Panc1 (cell line): ENCODE results near the gene EPHB2. TPM values are rescaled to one million over a fixed set of nuclear protein-coding genes. Genes with fewer than 3 reads are reported as not detected.

Experiments used
- ATAC-seq: fragments of 200-7000 bp; cut with Tn5 transposase; 2 replicates; pipeline ENCODE4 v1.9.1; 2020; ENCODE audit warnings: mild to moderate bottlenecking, moderate library complexity
- BruUV-seq: library from RNA; stranded (reverse); fragments of 400-500 nt; replicated peaks from 2 replicates; lab custom pipeline; 2021; lab: Mats Ljungman, UMichigan
- CTCF ChIA-PET: fragments of 300-600 bp; sonication (Branson Sonifier 250); formaldehyde crosslinking; loops from one replicate; lab custom pipeline; 2022; ENCODE audit warnings: antibody characterized with exemption; lab: Charles Lee
- POLR2A ChIA-PET: fragments of 300-600 bp; sonication (Branson Sonifier 250); formaldehyde crosslinking; loops from one replicate; lab custom pipeline; 2022; ENCODE audit warnings: antibody characterized with exemption; lab: Charles Lee
- DNase-seq: peaks from one replicate; pipeline ENCODE4 v3.0.0-alpha.2; 2010; ENCODE audit warnings: low read depth, low spot score
- H3K27ac ChIP-seq: 2 replicates; pipeline ENCODE4 v1.5.1; 2011; ENCODE audit warnings: mild to moderate bottlenecking, low read length, inconsistent platforms
- H3K27me3 ChIP-seq: fragments of 200-500 bp; sonication (Bioruptor generic); 2 replicates; pipeline ENCODE4 v1.6.0; 2014; ENCODE audit warnings: low read length, inconsistent platforms; ENCODE audit not compliant: control insufficient read depth, insufficient read depth
- H3K36me3 ChIP-seq: fragments of 200-500 bp; sonication (Bioruptor generic); 2 replicates; pipeline ENCODE4 v1.5.1; 2014; ENCODE audit warnings: inconsistent platforms, mild to moderate bottlenecking, low read length, moderate library complexity; ENCODE audit not compliant: control insufficient read depth, insufficient read depth
- H3K4me1 ChIP-seq: 2 replicates; pipeline ENCODE4 v1.5.1; 2011; ENCODE audit warnings: inconsistent platforms, mild to moderate bottlenecking, low read length, moderate library complexity; ENCODE audit not compliant: control insufficient read depth, insufficient read depth
- H3K4me3 ChIP-seq, 2 experiments: 2 replicates each; pipeline ENCODE4 v1.5.1; 2011 to 2012; ENCODE audit warnings: low read depth in 2 of 2, low read length in 2 of 2, mild to moderate bottlenecking in 2 of 2, inconsistent platforms in 1 of 2, moderate library complexity in 1 of 2
- H3K9me3 ChIP-seq: fragments of 200-500 bp; sonication (Bioruptor generic); 2 replicates; pipeline ENCODE4 v1.5.1; 2014; ENCODE audit warnings: low read depth, mild to moderate bottlenecking, inconsistent platforms, low read length, moderate library complexity; ENCODE audit not compliant: control insufficient read depth, insufficient read depth
- CTCF ChIP-seq: fragments of 450-650 bp; IDR thresholded peaks from 2 replicates; pipeline ENCODE4 v1.5.1; 2017; ENCODE audit warnings: mild to moderate bottlenecking
- POLR2AphosphoS5 ChIP-seq: IDR thresholded peaks from 2 replicates; pipeline ENCODE4 v1.6.1; 2012; ENCODE audit warnings: mild to moderate bottlenecking, low read depth, low read length, moderate library complexity
- REST ChIP-seq, 2 experiments: IDR thresholded peaks; 2 replicates each; pipeline ENCODE4 v1.6.1; 2011 to 2012; ENCODE audit warnings: low read depth in 2 of 2, control low read depth in 1 of 2, low read length in 1 of 2, mild to moderate bottlenecking in 1 of 2, moderate library complexity in 1 of 2; ENCODE audit not compliant: insufficient read depth in 1 of 2
- SIN3A ChIP-seq: IDR thresholded peaks from 2 replicates; pipeline ENCODE4 v1.6.1; 2012; ENCODE audit warnings: low read depth, mild to moderate bottlenecking, low read length, moderate library complexity, borderline replicate concordance; ENCODE audit not compliant: insufficient read depth
- TCF7L2 ChIP-seq: IDR thresholded peaks from 2 replicates; pipeline ENCODE4 v1.6.1; 2011; ENCODE audit warnings: mild to moderate bottlenecking, low read depth, low read length, inconsistent platforms
- in situ Hi-C: cut with HindIII; loops from 2 replicates; pipeline ENCODE4 v1.10.0; 2016; ENCODE audit warnings: low sequenced_read_pairs, low pct_unique_long_range_greater_than_20kb
- intact Hi-C: fragments of 100-400 bp; cut with micrococcal nuclease; formaldehyde crosslinking; loops from one replicate; pipeline ENCODE4 v1.10.0; 2022; ENCODE audit not compliant: unreplicated experiment
- total RNA-seq: library from RNA; stranded (reverse); gene quantifications from one replicate; pipeline ENCODE4 v1.2.1, GENCODE V29; 2021; ENCODE audit not compliant: unreplicated experiment

EPHB2 gene
- total RNA-seq, 1 experiment from 2014 or later = 29.0 TPM

- Histone ChIP-seq H3K4me1 (no peaks in the 10 kb centered on the region), H3K27me3 (no peaks in the 10 kb centered on the region), H3K4me3 (no peak overlapping the region), H3K36me3 (no peaks in the 10 kb centered on the region), H3K27ac (no peak overlapping the region), H3K9me3 (no peaks in the 10 kb centered on the region)
- intact Hi-C loops (no loop called here), in situ Hi-C loops (no loop called here)
- TF ChIP-seq TCF7L2 = no peak
- no peak for TF ChIP-seq POLR2AphosphoS5
- no peak for TF ChIP-seq CTCF
- no peak for TF ChIP-seq SIN3A
- no peak for TF ChIP-seq REST (IDR thresholded peaks at IDR 0.05; ENCODE audit: insufficient read depth in 1 of 2, low read depth in 2 of 2, low read length in 1 of 2)
- POLR2A ChIA-PET = no interaction called here
- CTCF ChIA-PET = no interaction called here
- DNase-seq = no peak
- no peak for ATAC-seq
- BruUV-seq = no TSS peak
Measured at GRCh38 chr1:22853651-22854185, 143.1 kb downstream of the EPHB2 start.

GRCh38 chr1:22854688-22855565 lies 144.3 kb downstream of the EPHB2 start:
- ATAC-seq = no peak

More at GRCh38 chr1:22854688-22855565, 144.3 kb downstream of the EPHB2 start:
- POLR2A ChIA-PET = no interaction called here
- no peaks in the 10 kb centered on the region for H3K9me3 ChIP-seq
- no peak for DNase-seq
- H3K4me3 ChIP-seq = no peak overlapping the region
- CTCF ChIA-PET = interaction anchor here (0.7 kb wide), 1 partner anchor 32 kb away, joined by 3 read pairs; no protein-coding TSS in a partner anchor
- H3K4me1 ChIP-seq = no peaks in the 10 kb centered on the region
- BruUV-seq = no TSS peak
- intact Hi-C loops (no loop called here), in situ Hi-C loops (no loop called here)
- no peak overlapping the region for H3K27ac ChIP-seq
- H3K36me3 ChIP-seq = no peaks in the 10 kb centered on the region
- no peaks in the 10 kb centered on the region for H3K27me3 ChIP-seq
- TF ChIP-seq POLR2AphosphoS5 = no peak
- no peak for TF ChIP-seq TCF7L2
- no peak for TF ChIP-seq CTCF
- no peak for TF ChIP-seq SIN3A
- no peak for TF ChIP-seq REST (IDR thresholded peaks at IDR 0.05; ENCODE audit: insufficient read depth in 1 of 2, low read depth in 2 of 2, low read length in 1 of 2)
